ENCODE measurements around the gene CUX1.

Gene CUX1

GRCh38 chr7:101890749-101891523 lies 73.5 kb downstream of the CUX1 start:
- Histone ChIP-seq H3K4me3 (ENCODE audit: low read length) (no peak overlapping the region), H3K36me3 (ENCODE audit: insufficient read depth, low read length) (no peaks in the 10 kb centered on the region), H3K9me3 (ENCODE audit: insufficient read depth, low read depth, low read length) (no peaks in the 10 kb centered on the region), H3K27me3 (ENCODE audit: insufficient read depth, low read length) (no peaks in the 10 kb centered on the region), H3K9ac (ENCODE audit: low read depth, low read length) (no peak overlapping the region), H3K4me1 (ENCODE audit: insufficient read depth, low read length) (peaks cover 13% of the 10 kb centered on the region), H3K27ac (ENCODE audit: low read depth, low read length) (no peak overlapping the region)
- 95% methylated on average over 7 of the region's 7 CpGs for WGBS

GRCh38 chr7:101891936-101892640 lies 74.7 kb downstream of the CUX1 start:
- peaks cover 13% of the 10 kb centered on the region for H3K4me1 ChIP-seq (ENCODE audit: insufficient read depth, low read length)
- no peaks in the 10 kb centered on the region for H3K36me3 ChIP-seq (ENCODE audit: insufficient read depth, low read length)
- H3K9ac ChIP-seq (ENCODE audit: low read depth, low read length) = no peak overlapping the region
- no peaks in the 10 kb centered on the region for H3K27me3 ChIP-seq (ENCODE audit: insufficient read depth, low read length)
- H3K4me3 ChIP-seq (ENCODE audit: low read length) = no peak overlapping the region
- H3K9me3 ChIP-seq (ENCODE audit: insufficient read depth, low read depth, low read length) = no peaks in the 10 kb centered on the region
- 89% methylated on average over 11 of the region's 11 CpGs for WGBS
- no peak overlapping the region for H3K27ac ChIP-seq (ENCODE audit: low read depth, low read length)

- H3K4me1 ChIP-seq (ENCODE audit: insufficient read depth, low read length) = peaks cover 13% of the 10 kb centered on the region
- no peak overlapping the region for H3K4me3 ChIP-seq (ENCODE audit: low read length)
- no peaks in the 10 kb centered on the region for H3K36me3 ChIP-seq (ENCODE audit: insufficient read depth, low read length)
- no peak overlapping the region for H3K9ac ChIP-seq (ENCODE audit: low read depth, low read length)
- no peak overlapping the region for H3K27ac ChIP-seq (ENCODE audit: low read depth, low read length)
- H3K27me3 ChIP-seq (ENCODE audit: insufficient read depth, low read length) = no peaks in the 10 kb centered on the region
- 93% methylated on average over 13 of the region's 13 CpGs for WGBS
- no peaks in the 10 kb centered on the region for H3K9me3 ChIP-seq (ENCODE audit: insufficient read depth, low read depth, low read length)
These were observed 76.1 kb downstream of the CUX1 start for GRCh38 chr7:101893341-101894082.

GRCh38 chr7:101896316-101896715 lies 78.9 kb downstream of the CUX1 start:
- no peak overlapping the region for H3K27ac ChIP-seq (ENCODE audit: low read depth, low read length)
- no peak overlapping the region for H3K4me3 ChIP-seq (ENCODE audit: low read length)
- no peaks in the 10 kb centered on the region for H3K27me3 ChIP-seq (ENCODE audit: insufficient read depth, low read length)
- H3K9me3 ChIP-seq (ENCODE audit: insufficient read depth, low read depth, low read length) = no peaks in the 10 kb centered on the region
- H3K4me1 ChIP-seq (ENCODE audit: insufficient read depth, low read length) = peaks cover 9% of the 10 kb centered on the region
- H3K36me3 ChIP-seq (ENCODE audit: insufficient read depth, low read length) = no peaks in the 10 kb centered on the region
- no peak overlapping the region for H3K9ac ChIP-seq (ENCODE audit: low read depth, low read length)
- WGBS = 90% methylated on average over 9 of the region's 9 CpGs

GRCh38 chr7:101896941-101897340 lies 79.5 kb downstream of the CUX1 start:
- WGBS = 91% methylated on average over 7 of the region's 7 CpGs
- H3K9ac ChIP-seq (ENCODE audit: low read depth, low read length) = no peak overlapping the region
- H3K4me1 ChIP-seq (ENCODE audit: insufficient read depth, low read length) = peaks cover 4% of the 10 kb centered on the region; the same call in 1 of the 2 replicates
- no peak overlapping the region for H3K27ac ChIP-seq (ENCODE audit: low read depth, low read length)
- no peaks in the 10 kb centered on the region for H3K36me3 ChIP-seq (ENCODE audit: insufficient read depth, low read length)
- no peak overlapping the region for H3K4me3 ChIP-seq (ENCODE audit: low read length)
- no peaks in the 10 kb centered on the region for H3K27me3 ChIP-seq (ENCODE audit: insufficient read depth, low read length)
- H3K9me3 ChIP-seq (ENCODE audit: insufficient read depth, low read depth, low read length) = no peaks in the 10 kb centered on the region

GRCh38 chr7:101898106-101898505 lies 80.7 kb downstream of the CUX1 start:
- Histone ChIP-seq H3K9me3 (ENCODE audit: insufficient read depth, low read depth, low read length) (no peaks in the 10 kb centered on the region), H3K27ac (ENCODE audit: low read depth, low read length) (no peak overlapping the region), H3K4me1 (ENCODE audit: insufficient read depth, low read length) (no peaks in the 10 kb centered on the region; the same call in 1 of the 2 replicates), H3K27me3 (ENCODE audit: insufficient read depth, low read length) (no peaks in the 10 kb centered on the region), H3K36me3 (ENCODE audit: insufficient read depth, low read length) (no peaks in the 10 kb centered on the region), H3K4me3 (ENCODE audit: low read length) (no peak overlapping the region), H3K9ac (ENCODE audit: low read depth, low read length) (no peak overlapping the region)
- 93% methylated on average over 10 of the region's 10 CpGs for WGBS

GRCh38 chr7:101899616-101900015 lies 82.2 kb downstream of the CUX1 start:
- no peak overlapping the region for H3K4me3 ChIP-seq (ENCODE audit: low read length)
- no peaks in the 10 kb centered on the region; the same call in 1 of the 2 replicates for H3K4me1 ChIP-seq (ENCODE audit: insufficient read depth, low read length)
- no peaks in the 10 kb centered on the region for H3K9me3 ChIP-seq (ENCODE audit: insufficient read depth, low read depth, low read length)
- no peak overlapping the region for H3K27ac ChIP-seq (ENCODE audit: low read depth, low read length)
- H3K9ac ChIP-seq (ENCODE audit: low read depth, low read length) = no peak overlapping the region
- no peaks in the 10 kb centered on the region for H3K27me3 ChIP-seq (ENCODE audit: insufficient read depth, low read length)
- no peaks in the 10 kb centered on the region for H3K36me3 ChIP-seq (ENCODE audit: insufficient read depth, low read length)
- 91% methylated on average over 7 of the region's 7 CpGs for WGBS

- WGBS = 96% methylated on average over 18 of the region's 18 CpGs
- Histone ChIP-seq H3K9me3 (ENCODE audit: insufficient read depth, low read depth, low read length) (no peaks in the 10 kb centered on the region), H3K4me1 (ENCODE audit: insufficient read depth, low read length) (no peaks in the 10 kb centered on the region; the same call in 1 of the 2 replicates), H3K4me3 (ENCODE audit: low read length) (no peak overlapping the region), H3K36me3 (ENCODE audit: insufficient read depth, low read length) (no peaks in the 10 kb centered on the region), H3K27ac (ENCODE audit: low read depth, low read length) (no peak overlapping the region), H3K9ac (ENCODE audit: low read depth, low read length) (no peak overlapping the region), H3K27me3 (ENCODE audit: insufficient read depth, low read length) (no peaks in the 10 kb centered on the region)
These were observed 82.7 kb downstream of the CUX1 start for GRCh38 chr7:101900103-101900502.

GRCh38 chr7:101901661-101902491 lies 84.5 kb downstream of the CUX1 start:
- no peak overlapping the region for H3K4me3 ChIP-seq (ENCODE audit: low read length)
- H3K9me3 ChIP-seq (ENCODE audit: insufficient read depth, low read depth, low read length) = no peaks in the 10 kb centered on the region
- 92% methylated on average over 20 of the region's 20 CpGs for WGBS
- H3K27ac ChIP-seq (ENCODE audit: low read depth, low read length) = no peak overlapping the region
- no peaks in the 10 kb centered on the region for H3K27me3 ChIP-seq (ENCODE audit: insufficient read depth, low read length)
- H3K36me3 ChIP-seq (ENCODE audit: insufficient read depth, low read length) = no peaks in the 10 kb centered on the region
- no peak overlapping the region for H3K9ac ChIP-seq (ENCODE audit: low read depth, low read length)
- H3K4me1 ChIP-seq (ENCODE audit: insufficient read depth, low read length) = no peaks in the 10 kb centered on the region; the same call in 1 of the 2 replicates

- Histone ChIP-seq H3K9me3 (ENCODE audit: insufficient read depth, low read depth, low read length) (no peaks in the 10 kb centered on the region), H3K4me3 (ENCODE audit: low read length) (no peak overlapping the region), H3K36me3 (ENCODE audit: insufficient read depth, low read length) (no peaks in the 10 kb centered on the region), H3K4me1 (ENCODE audit: insufficient read depth, low read length) (no peaks in the 10 kb centered on the region; the same call in 1 of the 2 replicates), H3K27ac (ENCODE audit: low read depth, low read length) (no peak overlapping the region), H3K9ac (ENCODE audit: low read depth, low read length) (no peak overlapping the region), H3K27me3 (ENCODE audit: insufficient read depth, low read length) (no peaks in the 10 kb centered on the region)
- 84% methylated on average over 17 of the region's 18 CpGs for WGBS
These were observed 85.5 kb downstream of the CUX1 start for GRCh38 chr7:101902680-101903514.

Data from HUES64 (cell line).